NCI-H510A treated with DMSO at 0.1 percent for 48 hours (cell line): ENCODE data around the gene MYO1E.
"Not testable (repeated sequence)": the region's sequence is repeated elsewhere in the genome, so short reads cannot be mapped to it uniquely, and the experiment has no call there.

Source experiments
- DNase-seq: peaks from one replicate; lab custom pipeline; 2025; lab: John Stamatoyannopoulos, UW

MYO1E gene

DNA sequence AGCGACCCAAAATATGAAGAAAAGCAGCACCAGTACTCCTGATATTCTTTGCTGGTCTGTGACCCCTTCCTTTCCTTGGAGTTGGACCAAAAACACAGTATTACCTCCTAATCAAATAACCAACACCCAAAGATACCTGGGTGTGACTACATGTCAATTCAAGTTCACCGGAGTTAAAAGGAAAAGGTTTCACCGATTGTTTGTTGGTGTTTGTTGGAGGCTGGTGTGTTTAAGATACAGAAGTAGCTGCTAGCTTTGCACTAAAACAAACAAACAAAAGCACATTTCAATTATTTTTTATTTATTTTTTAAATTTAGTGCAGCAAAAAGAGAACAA lies 81.5 kb downstream of the MYO1E start:
- DNase-seq: no peak

DNA sequence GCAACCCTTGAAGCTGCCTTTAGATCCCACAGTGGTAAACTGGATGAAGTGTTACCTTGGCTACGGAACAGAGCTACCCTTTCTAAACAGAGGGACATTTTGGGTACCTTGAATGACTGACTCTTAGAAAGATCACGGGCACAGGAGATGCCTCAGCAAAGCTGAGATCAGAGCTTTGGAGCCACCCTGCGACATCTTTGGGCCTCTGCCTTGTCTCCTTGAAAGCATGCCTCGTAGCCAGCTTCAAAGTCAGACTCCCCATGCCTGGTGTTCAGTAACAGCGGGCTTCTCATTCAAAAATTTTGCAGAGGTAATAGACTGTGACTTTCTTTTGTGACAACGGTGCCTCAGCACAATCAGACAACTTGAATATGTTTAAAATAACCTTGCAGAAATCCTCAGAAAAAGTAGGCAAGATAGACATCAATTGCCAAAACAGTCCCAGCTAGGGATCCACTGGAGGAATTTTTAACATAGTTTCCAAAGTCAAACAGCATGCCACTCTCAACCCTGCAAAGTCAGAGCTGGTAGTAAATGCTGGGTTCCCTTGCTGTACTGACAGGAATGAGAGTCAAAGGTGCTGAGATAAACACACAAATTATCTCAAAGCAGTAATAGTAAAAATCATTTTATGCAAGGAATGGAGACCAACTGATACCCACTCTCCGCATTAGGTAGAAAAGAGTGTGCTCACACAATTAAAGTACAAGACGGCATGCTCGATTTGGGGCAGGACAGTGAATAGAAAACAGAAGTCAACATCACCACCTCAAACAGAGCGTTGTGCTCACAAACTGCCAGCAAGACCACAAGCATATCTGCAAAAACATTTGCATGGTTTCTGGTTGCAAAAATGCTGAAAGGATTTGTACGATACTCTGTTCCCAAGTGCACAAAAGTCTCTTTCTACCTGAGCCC lies 82.1 kb downstream of the MYO1E start:
- no peak for DNase-seq

DNA sequence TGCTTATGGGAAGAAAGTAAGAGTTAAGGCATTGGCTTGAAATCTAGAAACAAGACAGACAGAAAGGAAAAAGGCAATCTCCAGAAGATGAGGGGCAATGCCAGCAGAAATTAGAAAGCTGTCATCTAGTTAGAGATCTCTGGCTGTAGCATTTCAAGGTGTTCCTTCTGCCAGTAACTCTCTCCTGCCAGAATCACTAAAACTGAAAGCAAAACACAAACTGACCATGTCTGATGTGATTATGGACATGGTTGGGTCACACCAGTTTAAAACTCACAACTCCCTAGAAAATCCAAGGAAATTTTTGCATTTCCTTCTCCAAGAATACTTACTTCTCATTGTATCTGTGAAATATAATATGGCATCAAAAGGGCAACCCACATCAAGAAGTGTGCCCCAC lies 83.1 kb downstream of the MYO1E start:
- no peak for DNase-seq

DNA sequence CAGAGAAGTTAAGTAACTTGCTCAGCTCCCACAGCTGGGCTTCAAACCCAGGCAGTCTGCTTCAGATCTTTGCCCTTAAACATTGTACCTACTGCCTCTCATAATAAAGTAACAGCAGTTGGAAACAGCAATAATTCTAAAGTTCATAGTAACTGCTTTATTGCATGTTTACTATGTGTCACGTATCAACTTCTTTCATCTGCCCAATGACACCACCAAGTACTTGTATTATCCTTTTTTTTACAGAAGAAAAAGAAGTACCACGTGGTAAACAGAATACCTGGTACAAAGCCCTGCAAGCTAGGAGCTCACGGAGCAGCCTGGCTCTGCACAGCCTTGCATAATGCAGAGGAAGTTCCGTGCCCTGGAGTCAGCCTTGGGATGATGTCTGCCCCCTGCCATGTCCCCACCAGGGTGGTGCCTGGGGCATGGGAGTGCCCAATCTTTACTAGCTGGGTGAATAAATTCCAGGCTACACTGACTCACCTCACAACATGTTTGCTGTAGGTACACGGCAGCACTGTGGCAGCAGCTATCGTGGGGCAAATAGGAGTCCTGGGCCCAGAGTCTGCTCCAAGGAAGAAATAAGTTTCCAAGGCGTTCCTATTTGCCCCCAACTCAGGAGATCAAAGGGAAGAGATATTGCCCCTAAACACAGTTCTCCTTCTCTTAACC lies 88.8 kb downstream of the MYO1E start:
- no peak for DNase-seq

DNA sequence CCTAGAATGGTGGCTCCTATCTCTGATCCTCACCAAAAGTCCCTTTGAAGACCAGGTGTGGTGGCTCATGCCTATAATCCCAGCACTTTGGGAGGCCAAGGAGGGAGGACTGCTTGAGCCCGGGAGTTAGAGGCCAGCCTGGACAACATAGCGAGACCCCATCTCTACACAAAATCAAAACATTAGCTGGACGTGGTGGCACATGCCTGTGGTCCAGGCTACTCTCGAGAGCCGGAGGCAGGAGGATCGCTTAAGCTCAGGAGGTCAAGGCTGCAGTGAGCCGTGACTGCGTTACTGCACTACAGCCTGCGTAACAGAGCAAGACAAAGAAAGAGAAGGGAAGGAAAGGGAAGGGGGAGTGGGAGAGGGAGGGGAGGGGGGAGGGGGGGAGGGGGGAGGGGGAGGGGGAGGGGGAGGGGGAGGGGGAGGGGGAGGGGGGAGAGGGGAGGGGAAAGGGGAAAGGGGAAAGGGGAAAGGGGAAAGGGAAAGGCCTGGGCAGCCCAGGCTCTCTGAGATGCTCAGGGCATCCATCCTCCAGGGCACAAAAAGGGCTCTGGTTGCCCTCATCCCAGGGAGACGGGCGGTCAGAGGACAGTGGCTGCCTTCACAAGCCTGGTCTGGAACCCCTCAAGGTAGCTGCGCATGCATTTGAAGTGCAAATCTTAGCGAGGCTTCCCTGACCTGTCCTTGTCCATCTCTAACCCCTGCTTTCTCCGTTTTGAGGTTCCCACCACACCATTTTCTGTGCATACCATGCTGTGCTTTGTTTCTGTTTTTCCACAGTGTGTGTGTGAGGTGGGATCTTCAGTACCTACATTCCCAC lies 89.9 kb downstream of the MYO1E start:
- DNase-seq: no peak

DNA sequence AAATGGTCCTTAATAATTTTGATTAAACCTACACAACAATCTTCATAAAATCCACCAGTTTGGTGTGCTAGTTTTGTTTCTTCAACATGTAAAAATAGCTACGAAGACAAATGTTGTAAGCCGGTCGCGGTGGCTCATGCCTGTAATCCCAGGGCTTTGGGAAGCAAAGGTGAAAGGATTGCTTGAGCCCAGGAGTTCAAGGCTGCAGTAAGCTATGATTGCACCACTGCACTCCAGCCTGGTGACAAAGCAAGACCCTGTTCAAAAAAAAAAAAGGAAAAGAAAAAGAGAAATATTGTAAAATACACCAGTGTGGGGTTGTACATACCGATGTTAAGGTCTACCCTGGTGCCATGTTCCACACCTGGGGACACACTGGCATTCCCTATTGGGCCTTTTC lies 91.0 kb downstream of the MYO1E start:
- DNase-seq: no peak

DNA sequence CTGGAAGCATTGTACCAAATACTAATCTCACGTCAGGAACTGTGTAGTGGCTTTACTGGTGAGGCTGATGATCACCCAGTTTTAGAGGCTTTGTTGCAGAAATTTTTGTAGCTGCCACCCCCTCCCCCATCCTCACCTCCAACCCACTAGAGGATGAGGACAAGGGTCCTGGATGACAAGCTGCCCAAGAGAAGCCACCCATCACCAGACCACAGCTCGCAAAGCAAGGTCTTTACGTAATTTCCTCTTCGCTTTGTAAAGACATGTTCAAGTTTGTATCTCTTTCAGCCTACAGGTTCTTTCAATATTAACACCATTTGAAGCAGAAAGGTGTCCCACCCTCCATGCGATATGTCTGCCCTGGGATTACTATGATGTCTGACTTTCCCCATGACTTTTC lies 91.8 kb downstream of the MYO1E start:
- DNase-seq: no peak

DNA sequence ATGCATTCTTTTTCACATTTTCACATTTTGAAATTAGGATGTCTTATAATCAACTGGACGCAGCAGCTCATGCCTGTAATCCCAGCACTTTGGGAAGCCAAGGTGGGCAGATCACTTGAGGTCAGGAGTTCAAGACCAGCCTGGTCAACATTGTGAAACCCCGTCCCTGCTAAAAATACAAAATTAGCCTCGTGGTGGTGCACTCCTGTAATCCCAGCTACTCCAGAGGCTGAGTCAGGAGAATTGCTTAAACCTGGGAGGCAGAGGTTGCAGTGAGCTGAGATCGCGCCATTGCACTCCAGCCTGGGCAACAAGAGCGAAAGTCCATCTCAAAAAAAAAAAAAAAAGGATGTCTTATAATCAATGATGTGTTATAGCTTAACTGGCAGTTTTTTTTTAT lies 92.4 kb downstream of the MYO1E start:
- not testable (repeated sequence) for DNase-seq

DNA sequence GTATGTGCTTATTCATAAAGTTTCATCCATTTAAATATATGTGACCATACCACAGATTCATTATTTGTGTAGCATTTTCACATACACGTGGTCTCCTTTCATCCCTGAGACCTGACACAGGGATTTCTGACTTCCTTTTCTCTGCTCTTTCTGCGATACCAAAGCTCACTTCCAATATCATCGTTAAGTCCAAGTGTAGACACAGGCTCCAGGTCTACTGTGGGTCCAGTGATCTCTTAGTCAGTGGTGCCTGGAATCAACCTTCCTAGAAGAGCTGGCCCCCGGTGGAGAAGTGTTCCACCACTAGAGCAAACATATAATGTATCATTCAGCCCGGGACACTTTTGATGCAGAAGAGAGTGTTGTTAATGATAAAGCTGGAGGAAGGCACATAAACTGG lies 93.6 kb downstream of the MYO1E start:
- no peak for DNase-seq

DNA sequence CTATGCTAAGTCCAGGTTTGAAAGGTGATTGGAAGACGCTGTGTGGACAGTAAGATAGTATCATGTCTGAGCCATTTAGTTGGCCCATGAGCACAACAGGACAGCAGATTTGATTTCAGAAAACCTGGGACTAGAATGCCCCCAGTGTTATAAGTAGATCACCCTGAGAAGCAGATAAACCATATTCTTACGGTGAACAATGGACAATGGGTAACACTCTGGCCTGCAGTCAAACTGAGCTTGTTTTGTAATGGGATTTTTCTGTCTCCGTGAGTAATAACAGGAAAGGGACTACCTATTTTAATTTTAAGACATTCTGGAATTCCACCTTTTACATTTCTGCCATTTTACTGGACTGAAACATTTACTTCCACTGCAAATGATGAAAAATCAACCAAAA lies 94.6 kb downstream of the MYO1E start:
- DNase-seq: no peak

DNA sequence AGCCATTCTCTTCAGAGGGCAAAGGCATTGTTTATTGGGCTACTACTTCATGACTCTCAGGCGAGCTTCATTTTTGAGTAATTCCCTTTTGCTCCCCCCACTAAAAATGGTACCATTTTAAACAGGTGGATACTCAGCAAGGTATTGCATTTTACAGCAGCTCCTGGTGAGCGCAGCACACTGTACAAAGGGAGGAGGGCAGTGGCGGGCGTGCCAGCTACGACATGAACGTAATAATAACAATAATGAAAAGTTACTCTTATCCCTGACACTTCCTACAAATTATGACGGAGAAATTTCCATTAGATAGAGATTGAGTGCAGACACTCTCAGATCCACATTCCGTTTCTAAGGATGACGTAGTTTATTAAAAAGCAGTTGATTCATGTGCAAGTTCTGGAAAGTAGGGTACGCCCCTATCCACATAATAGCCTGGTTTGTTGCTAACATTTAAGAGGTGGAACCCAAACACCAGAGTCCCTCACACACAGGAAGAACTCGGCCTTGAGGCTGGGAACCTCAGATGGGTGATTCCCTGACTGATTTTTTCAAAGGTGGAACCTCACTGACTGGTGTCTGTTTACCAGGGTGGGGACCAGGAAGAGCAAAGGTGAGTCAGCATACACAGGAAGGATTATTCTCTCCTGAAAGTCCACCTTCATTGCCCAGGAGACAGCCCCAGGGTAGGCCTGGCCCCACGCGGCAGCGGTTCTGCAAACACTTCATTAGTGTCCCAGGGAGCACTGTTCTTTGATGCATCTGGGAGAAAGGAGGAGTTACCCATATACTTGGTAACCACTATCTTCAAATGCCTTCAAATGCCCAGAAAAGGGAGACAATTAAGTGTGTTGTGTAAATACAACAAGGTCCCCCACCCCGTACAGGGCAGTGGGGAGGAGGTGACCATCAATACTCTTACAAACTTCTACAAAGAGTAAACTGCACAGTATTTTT lies 96.2 kb downstream of the MYO1E start:
- no peak for DNase-seq

DNA sequence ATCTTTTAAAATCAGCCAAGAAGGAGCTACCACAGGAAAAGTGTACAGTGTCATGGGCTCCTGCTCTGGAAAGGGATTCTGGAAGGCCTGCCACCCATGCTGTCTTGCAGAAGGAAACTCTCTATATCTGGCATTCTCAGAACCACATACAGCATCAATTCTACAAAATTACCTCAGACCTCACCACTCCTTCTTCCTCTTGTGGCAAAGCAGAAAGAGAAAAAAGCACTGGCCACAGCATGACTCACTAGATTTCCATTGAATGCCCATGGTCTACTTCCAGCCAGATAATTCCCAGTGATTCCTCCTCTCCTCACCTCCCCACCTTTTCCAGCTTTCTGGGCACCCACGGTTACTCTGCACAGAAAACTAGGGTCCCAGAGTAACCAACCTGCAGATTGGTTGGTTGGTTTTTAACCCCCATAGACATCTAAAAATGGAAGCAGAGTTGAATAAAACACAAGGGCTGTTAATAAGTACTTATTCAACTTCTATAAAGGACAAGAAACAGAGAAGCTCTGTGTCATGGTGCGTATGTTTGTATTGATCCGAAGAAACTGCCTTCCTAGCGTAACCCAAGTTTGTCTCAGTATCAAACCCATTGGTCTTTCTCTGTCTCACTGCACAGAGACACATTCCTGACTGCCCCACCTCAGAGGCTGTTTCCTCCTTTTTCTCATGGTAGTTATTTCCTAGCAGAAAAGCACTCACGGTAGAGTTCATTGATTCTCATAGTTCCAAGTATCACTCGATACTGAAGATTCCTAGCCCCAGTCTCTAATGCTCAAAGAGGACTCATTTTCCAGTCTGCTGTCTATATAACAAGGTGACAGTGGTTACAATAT lies 98.3 kb downstream of the MYO1E start:
- DNase-seq: no peak

DNA sequence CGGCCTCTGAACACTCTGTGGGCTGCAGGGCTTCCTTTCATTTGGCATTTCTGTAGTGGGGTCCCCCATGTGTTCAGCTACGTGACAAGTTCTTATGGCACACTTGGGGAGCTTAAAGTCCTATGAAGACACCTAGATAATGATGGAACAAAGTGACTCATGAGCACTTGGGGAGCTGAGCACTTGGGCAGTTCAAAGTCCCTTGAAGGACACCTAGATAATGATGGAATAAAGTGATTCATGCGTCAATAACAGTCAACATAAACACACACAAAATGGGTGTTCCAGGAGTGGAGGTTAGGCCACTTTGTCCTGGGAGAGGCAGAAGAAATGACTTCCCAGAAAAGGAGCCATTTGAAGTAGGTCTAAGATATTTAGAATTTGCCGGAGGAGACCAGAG lies 99.4 kb downstream of the MYO1E start:
- DNase-seq: no peak

DNA sequence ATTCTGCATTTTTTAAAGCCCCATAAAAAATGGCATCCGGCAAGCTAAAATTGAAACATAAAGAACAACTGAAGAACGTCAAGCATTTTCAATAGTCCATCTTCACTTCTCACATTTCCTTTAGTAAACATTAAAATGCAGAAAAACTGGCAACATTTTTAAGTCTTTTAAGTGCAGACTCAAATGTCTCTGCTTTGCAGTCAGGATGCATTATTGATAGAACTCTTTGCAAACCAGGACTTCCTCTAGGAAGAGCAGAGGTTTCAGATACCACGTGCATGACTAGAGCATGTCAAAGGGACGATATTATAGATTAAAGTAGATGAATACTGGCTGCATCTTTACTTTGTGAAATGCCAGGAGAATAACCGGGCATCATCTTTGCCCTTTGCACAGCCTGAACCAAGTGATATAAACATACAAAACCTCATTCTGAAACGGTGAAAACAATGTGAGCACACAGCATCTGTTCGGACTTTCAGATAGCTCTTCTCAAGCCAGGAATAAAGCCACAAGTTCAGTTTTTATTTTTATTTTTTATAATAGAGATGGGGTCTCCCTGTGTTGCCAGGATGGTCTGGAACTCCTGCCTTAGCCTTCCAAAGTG lies 101.0 kb downstream of the MYO1E start:
- no peak for DNase-seq

DNA sequence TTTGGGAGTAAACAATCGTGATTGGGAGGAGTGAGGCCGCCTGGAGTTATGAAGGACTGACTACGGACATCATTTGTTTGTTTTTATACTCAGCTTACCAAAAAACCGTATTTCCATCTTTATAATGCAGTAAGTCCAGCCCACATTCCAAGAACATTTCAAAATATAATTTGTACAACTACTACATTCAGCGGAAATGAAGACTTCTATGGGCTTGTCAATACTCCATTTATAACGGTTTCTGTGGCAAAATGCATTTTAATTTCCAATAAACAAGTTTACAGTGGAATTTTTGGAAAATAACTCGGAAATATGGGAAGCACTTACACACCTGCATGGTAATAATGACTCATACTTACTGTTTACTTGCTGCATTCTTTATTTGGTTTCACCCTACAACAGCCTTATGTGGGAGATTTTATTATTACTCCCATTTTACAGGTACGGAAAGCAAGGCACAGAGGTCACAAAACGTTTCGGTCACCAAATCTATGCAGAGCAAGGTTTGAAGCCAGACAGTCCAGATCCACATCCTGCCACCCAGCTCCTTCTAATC lies 103.7 kb downstream of the MYO1E start:
- no peak for DNase-seq

DNA sequence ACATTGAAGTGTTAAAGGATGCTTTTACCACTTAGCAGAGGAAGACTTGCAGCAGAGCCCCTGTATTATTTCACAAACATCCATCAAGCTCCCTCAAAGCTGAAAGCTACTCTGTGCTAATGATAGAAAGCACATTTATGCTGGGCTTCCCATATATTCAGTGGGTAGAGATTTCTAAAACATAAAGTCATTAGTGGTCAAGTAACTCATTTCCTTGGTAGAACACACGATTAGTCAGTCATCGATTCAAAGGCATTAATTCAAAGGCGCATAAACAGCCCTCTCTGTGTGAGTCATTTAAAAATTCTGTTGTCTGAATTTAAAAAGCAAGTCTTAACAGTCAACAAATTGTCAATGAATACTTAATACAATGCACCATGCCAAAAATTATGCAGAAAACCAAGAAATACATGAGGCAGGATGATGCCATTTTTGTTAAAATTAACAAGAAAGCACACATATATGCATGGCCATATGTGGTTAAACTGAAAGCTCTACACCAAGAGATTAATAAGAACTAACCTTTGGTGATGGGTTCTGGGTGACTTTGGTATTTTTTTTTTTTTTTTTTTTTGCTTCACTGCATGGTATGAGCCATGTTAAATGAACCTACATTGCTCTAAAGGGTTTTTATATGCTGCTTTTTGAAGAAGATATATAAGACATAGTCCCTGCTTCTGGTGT lies 104.4 kb downstream of the MYO1E start:
- no peak for DNase-seq

DNA sequence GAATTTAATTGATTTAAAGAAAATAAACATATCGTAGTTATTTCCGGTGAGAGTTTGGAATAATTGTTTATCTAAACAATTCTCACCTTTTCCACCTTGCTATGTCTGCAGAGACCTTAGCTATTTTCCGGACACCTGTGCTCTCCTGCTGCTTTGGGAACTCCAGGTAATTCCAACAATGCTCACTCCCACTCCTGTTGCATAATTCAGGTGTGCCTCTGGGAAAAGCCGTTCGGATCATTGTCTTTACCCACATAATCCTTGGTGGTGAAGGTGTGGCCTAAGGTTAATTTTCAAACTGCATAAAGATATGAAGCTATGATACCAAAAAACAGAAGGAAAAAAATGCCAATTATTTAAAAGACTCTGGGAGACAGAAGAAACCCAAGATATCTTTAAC lies 106.6 kb downstream of the MYO1E start:
- no peak for DNase-seq

DNA sequence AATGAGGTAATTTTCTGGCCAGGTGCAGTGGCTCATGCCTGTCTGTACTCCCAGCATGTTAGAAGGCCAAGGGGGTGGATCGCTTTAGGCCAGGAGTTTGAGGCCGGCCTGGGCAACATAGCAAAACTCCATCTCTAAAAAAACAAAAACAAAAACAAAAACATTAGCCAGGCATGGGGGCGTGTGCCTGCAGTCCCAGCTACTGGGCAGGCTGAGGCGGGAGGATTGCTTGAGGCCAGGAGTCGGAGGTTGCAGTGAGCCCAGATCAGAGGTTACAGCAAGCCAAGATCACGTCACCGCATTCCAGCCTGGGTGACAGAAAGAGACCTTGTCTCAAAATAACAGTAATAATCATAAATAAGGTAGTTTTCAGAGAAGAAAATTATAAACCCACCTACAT lies 110.4 kb downstream of the MYO1E start:
- no peak for DNase-seq

DNA sequence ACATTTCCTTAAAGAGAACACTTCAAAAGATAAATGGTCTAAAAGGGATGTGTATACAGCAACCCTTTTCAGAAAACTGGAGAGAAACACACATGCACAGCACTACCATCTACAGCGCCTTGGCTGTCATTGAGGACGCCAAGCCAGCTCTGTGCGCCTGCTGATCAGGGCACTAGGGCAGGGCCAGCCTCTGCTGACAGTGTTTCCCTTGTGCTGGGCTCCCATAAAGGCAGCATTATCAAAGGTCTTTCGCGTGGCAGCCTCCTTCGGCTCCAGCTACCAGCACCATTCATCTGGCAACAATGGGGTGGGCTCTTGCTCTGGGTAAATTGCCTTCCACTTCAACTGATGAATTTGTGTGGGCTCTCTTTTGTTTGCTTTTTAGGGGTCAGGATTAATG lies 112.6 kb downstream of the MYO1E start:
- no peak for DNase-seq
